Karpas-422 (cell line): Measurements from ENCODE around the gene HJV. TPM values are rescaled to one million over a fixed set of nuclear protein-coding genes. Genes with fewer than 3 reads are reported as not detected.
A peak's percentile ranks its signal among the peaks of the same experiment; 100 is the strongest.
"Not testable (repeated sequence)": the region's sequence is repeated elsewhere in the genome, so short reads cannot be mapped to it uniquely, and the experiment has no call there.

ENCODE experiments used
- DNase-seq: peaks from one replicate; pipeline ENCODE4 v3.0.0-alpha.2; 2015
- H2AFZ ChIP-seq: fragments of 200-600 bp; sonication (generic); 2 replicates; pipeline ENCODE4 v1.6.1; 2014; ENCODE audit warnings: antibody characterized with exemption, low read length, mixed read lengths
- H3K27ac ChIP-seq: fragments of 200-600 bp; sonication (generic); 2 replicates; pipeline ENCODE4 v1.5.1; 2014; ENCODE audit warnings: mild to moderate bottlenecking, low read length, moderate library complexity
- H3K27me3 ChIP-seq: fragments of 200-600 bp; sonication (generic); 2 replicates; pipeline ENCODE4 v1.6.1; 2014; ENCODE audit warnings: low read length, mixed read lengths
- H3K36me3 ChIP-seq: fragments of 200-600 bp; sonication (generic); 2 replicates; pipeline ENCODE4 v1.6.1; 2014; ENCODE audit warnings: low read length, mixed read lengths; ENCODE audit not compliant: insufficient read depth
- H3K4me1 ChIP-seq: fragments of 200-600 bp; sonication (generic); 2 replicates; pipeline ENCODE4 v1.6.1; 2014; ENCODE audit warnings: mild to moderate bottlenecking, low read length, mixed read lengths
- H3K4me2 ChIP-seq: fragments of 200-600 bp; sonication (generic); 2 replicates; pipeline ENCODE4 v1.6.1; 2014; ENCODE audit warnings: low read length, low read depth, mild to moderate bottlenecking; ENCODE audit not compliant: poor library complexity, severe bottlenecking
- H3K4me3 ChIP-seq: fragments of 200-600 bp; sonication (generic); 2 replicates; pipeline ENCODE4 v1.5.1; 2014; ENCODE audit warnings: mild to moderate bottlenecking, antibody characterized with exemption, low read length, mixed read lengths
- H3K79me2 ChIP-seq: fragments of 200-600 bp; sonication (generic); 2 replicates; pipeline ENCODE4 v1.6.1; 2014; ENCODE audit warnings: mild to moderate bottlenecking, low read length, mixed read lengths
- H3K9ac ChIP-seq: fragments of 200-600 bp; sonication (generic); 2 replicates; pipeline ENCODE4 v1.6.0; 2014; ENCODE audit warnings: low read length
- H3K9me2 ChIP-seq: fragments of 200-600 bp; sonication (generic), shearing (Covaris generic); replicated peaks from 2 replicates; pipeline ENCODE4 v1.6.0; 2014; ENCODE audit warnings: mild to moderate bottlenecking, low read length, moderate library complexity; ENCODE audit not compliant: insufficient read depth
- H3K9me3 ChIP-seq: fragments of 300-700, 200-600 bp; sonication (generic); 2 replicates; pipeline ENCODE4 v1.6.1; 2014; ENCODE audit warnings: low read length, mixed read lengths
- H4K20me1 ChIP-seq: fragments of 200-600 bp; sonication (generic); 2 replicates; pipeline ENCODE4 v1.6.1; 2014; ENCODE audit warnings: mild to moderate bottlenecking, antibody characterized with exemption, low read length, low read depth; ENCODE audit not compliant: insufficient read depth
- total RNA-seq: library from RNA; depleted of rRNA; stranded (reverse); fragments of >200 nt; shearing (Covaris generic); gene quantifications from 2 replicates; pipeline ENCODE4 v1.2.3, GENCODE V29; 2014; ENCODE audit warnings: low replicate concordance

Gene HJV
- total RNA-seq, 1 experiment from 2014 or later = not detected

GRCh38 chr1:146048514-146049115 is 27.1 kb upstream of the HJV start:
- not testable (repeated sequence) for H3K9ac ChIP-seq, H3K9me3 ChIP-seq, H3K4me2 ChIP-seq, H4K20me1 ChIP-seq, H3K79me2 ChIP-seq, H3K27ac ChIP-seq, H3K27me3 ChIP-seq, H3K9me2 ChIP-seq, H3K4me1 ChIP-seq, DNase-seq, H3K4me3 ChIP-seq, H3K36me3 ChIP-seq, H2AFZ ChIP-seq

- Histone ChIP-seq H3K79me2 (no peaks in the 10 kb centered on the region), H4K20me1 (no peaks in the 10 kb centered on the region), H3K27ac (no peak overlapping the region), H3K9me2 (no peaks in the 10 kb centered on the region), H3K4me2 (no peak overlapping the region), H3K4me3 (no peak overlapping the region), H3K9ac (no peak overlapping the region), H3K27me3 (no peaks in the 10 kb centered on the region), H3K36me3 (no peaks in the 10 kb centered on the region), H3K9me3 (no peaks in the 10 kb centered on the region), H3K4me1 (peaks cover 4% of the 10 kb centered on the region), H2AFZ (no peak overlapping the region)
- no peak for DNase-seq
Observed at GRCh38 chr1:146046664-146047063, 25.1 kb upstream of the HJV start.

GRCh38 chr1:146039844-146040194 is 18.3 kb upstream of the HJV start:
- Histone ChIP-seq H3K4me1 (peaks cover 24% of the 10 kb centered on the region), H2AFZ (no peak overlapping the region), H3K9me3 (no peaks in the 10 kb centered on the region), H3K9ac (no peak overlapping the region), H3K4me3 (no peak overlapping the region), H3K27ac (no peak overlapping the region), H3K36me3 (no peaks in the 10 kb centered on the region), H3K4me2 (no peak overlapping the region), H4K20me1 (no peaks in the 10 kb centered on the region), H3K27me3 (no peaks in the 10 kb centered on the region), H3K9me2 (no peaks in the 10 kb centered on the region), H3K79me2 (no peaks in the 10 kb centered on the region)
- DNase-seq = no peak

- Histone ChIP-seq H4K20me1 (no peaks in the 10 kb centered on the region), H3K9me3 (no peaks in the 10 kb centered on the region), H3K79me2 (no peaks in the 10 kb centered on the region), H3K9ac (peak overlapping the region; percentile 78), H3K36me3 (no peaks in the 10 kb centered on the region), H3K4me3 (peak overlapping the region; percentile 82), H3K4me2 (peak overlapping the region; percentile 95), H3K4me1 (peaks cover 29% of the 10 kb centered on the region), H3K27me3 (no peaks in the 10 kb centered on the region), H2AFZ (peak overlapping the region; percentile 96), H3K27ac (peak overlapping the region; percentile 81), H3K9me2 (no peaks in the 10 kb centered on the region)
- DNase-seq = peak; percentile 95
Observed at GRCh38 chr1:146036965-146037646, 15.6 kb upstream of the HJV start.

- no peaks in the 10 kb centered on the region for H4K20me1 ChIP-seq
- no peaks in the 10 kb centered on the region for H3K9me3 ChIP-seq
- H3K36me3 ChIP-seq = no peaks in the 10 kb centered on the region
- peak overlapping the region; percentile 82 for H3K4me3 ChIP-seq
- DNase-seq = peak; percentile 70
- peaks cover 29% of the 10 kb centered on the region for H3K4me1 ChIP-seq
- H3K9me2 ChIP-seq = no peaks in the 10 kb centered on the region
- 0 out of 2 replicates have a peak overlapping the region, but pooled peaks have one; percentile 19 for H2AFZ ChIP-seq
- H3K4me2 ChIP-seq = peak overlapping the region; percentile 95
- peak overlapping the region; percentile 41; the same call in 1 of the 2 replicates for H3K27ac ChIP-seq
- no peaks in the 10 kb centered on the region for H3K79me2 ChIP-seq
- H3K27me3 ChIP-seq = no peaks in the 10 kb centered on the region
- H3K9ac ChIP-seq = peak overlapping the region; percentile 41
Observed at GRCh38 chr1:146036241-146036964, 14.9 kb upstream of the HJV start.

GRCh38 chr1:146035048-146035423 is 13.5 kb upstream of the HJV start:
- Histone ChIP-seq H3K4me3 (peak overlapping the region; percentile 42), H3K79me2 (no peaks in the 10 kb centered on the region), H3K9me2 (no peaks in the 10 kb centered on the region), H3K4me2 (peak overlapping the region; percentile 95), H3K4me1 (peaks cover 29% of the 10 kb centered on the region), H3K9me3 (no peaks in the 10 kb centered on the region), H3K9ac (peak overlapping the region; percentile 58), H2AFZ (peak overlapping the region; percentile 77), H3K36me3 (no peaks in the 10 kb centered on the region), H3K27ac (no peak overlapping the region), H3K27me3 (no peaks in the 10 kb centered on the region), H4K20me1 (no peaks in the 10 kb centered on the region)
- peak; percentile 62 for DNase-seq

- H3K4me2 ChIP-seq = no peak overlapping the region
- no peaks in the 10 kb centered on the region for H3K9me2 ChIP-seq
- H3K4me1 ChIP-seq = peaks cover 22% of the 10 kb centered on the region
- H3K79me2 ChIP-seq = no peaks in the 10 kb centered on the region
- no peak overlapping the region for H3K9ac ChIP-seq
- DNase-seq = peak; percentile 81
- no peaks in the 10 kb centered on the region for H3K36me3 ChIP-seq
- H3K27ac ChIP-seq = no peak overlapping the region
- no peaks in the 10 kb centered on the region for H4K20me1 ChIP-seq
- H3K9me3 ChIP-seq = no peaks in the 10 kb centered on the region
- no peaks in the 10 kb centered on the region for H3K27me3 ChIP-seq
- no peak overlapping the region for H3K4me3 ChIP-seq
- H2AFZ ChIP-seq = no peak overlapping the region
Observed at GRCh38 chr1:146032631-146033219, 11.2 kb upstream of the HJV start.

- no peak overlapping the region for H3K4me2 ChIP-seq
- H2AFZ ChIP-seq = no peak overlapping the region
- H4K20me1 ChIP-seq = no peaks in the 10 kb centered on the region
- H3K27me3 ChIP-seq = no peaks in the 10 kb centered on the region
- H3K4me1 ChIP-seq = peaks cover 12% of the 10 kb centered on the region
- DNase-seq = no peak
- no peaks in the 10 kb centered on the region for H3K9me3 ChIP-seq
- H3K79me2 ChIP-seq = no peaks in the 10 kb centered on the region
- H3K36me3 ChIP-seq = no peaks in the 10 kb centered on the region
- no peaks in the 10 kb centered on the region for H3K9me2 ChIP-seq
- no peak overlapping the region for H3K27ac ChIP-seq
- H3K9ac ChIP-seq = no peak overlapping the region
- no peak overlapping the region for H3K4me3 ChIP-seq
Observed at GRCh38 chr1:146031476-146031875, 9.9 kb upstream of the HJV start.
